ENCODE data around the gene ARHGEF3.

DNA sequence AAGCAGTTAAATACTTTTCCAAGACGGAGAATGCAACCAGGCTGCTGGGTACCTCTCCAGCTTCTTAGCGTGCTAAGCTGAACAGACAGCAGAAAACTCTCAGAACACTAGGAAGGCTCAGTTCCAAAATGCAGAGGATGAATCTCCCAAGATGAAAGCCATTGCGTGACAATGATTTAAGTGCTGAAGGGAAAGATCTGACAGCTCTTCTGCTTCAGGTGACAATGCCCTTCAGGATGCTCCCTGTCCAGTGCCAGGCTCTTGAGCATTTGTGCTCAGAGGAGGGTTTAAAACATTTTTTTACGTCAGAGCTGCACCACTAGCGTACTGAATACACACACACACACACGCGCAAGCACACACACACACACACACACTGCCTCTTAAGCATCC, 26.3 kb downstream of the ARHGEF3 start:
- TF ChIP-seq CTCF (IDR thresholded peaks at IDR 0.05) (no peak), POLR2A (IDR thresholded peaks at IDR 0.05) (no peak)

Measured in ovary (tissue), 3 donors.